H1 (cell line): ENCODE data around the gene TBC1D22A.

Source experiments
- CEBPB ChIP-seq: IDR thresholded peaks from 2 replicates; pipeline ENCODE4 v1.6.1; 2012; ENCODE audit warnings: low read depth, low read length
- CTCF ChIP-seq, 3 experiments: IDR thresholded peaks; 1 replicate in 2 of 3; 2 replicates in 1 of 3; pipeline versions ENCODE4 v1.5.1 to v1.6.1; 2011; ENCODE audit warnings: low read length in 3 of 3, mild to moderate bottlenecking in 3 of 3, inconsistent platforms in 2 of 3, low read depth in 1 of 3, moderate library complexity in 1 of 3; ENCODE audit not compliant: insufficient read depth in 1 of 3; ENCODE audit errors: control extremely low read depth in 1 of 3
- EP300 ChIP-seq, 2 experiments: IDR thresholded peaks; 1 replicate in 1 of 2; 2 replicates in 1 of 2; pipeline ENCODE4 v1.6.1; 2011 to 2012; ENCODE audit warnings: low read depth in 2 of 2, low read length in 2 of 2, mild to moderate bottlenecking in 2 of 2, borderline replicate concordance in 1 of 2, inconsistent platforms in 1 of 2, moderate library complexity in 1 of 2
- POLR2AphosphoS5 ChIP-seq: IDR thresholded peaks from 2 replicates; pipeline ENCODE4 v1.6.1; 2011; ENCODE audit warnings: low read depth, low read length
- POU5F1 ChIP-seq: IDR thresholded peaks from 2 replicates; pipeline ENCODE4 v1.6.1; 2011; ENCODE audit warnings: low read depth, mild to moderate bottlenecking, low read length, moderate library complexity

GRCh38 chr22:46802608-46803027 lies 40.2 kb downstream of the TBC1D22A start:
- TF ChIP-seq POLR2AphosphoS5, result no peak
- no peak for TF ChIP-seq CEBPB
- no peak for TF ChIP-seq CTCF (IDR thresholded peaks at IDR 0.05; ENCODE audit: control extremely low read depth in 1 of 3, insufficient read depth in 1 of 3, low read depth in 1 of 3, low read length in 3 of 3)
- TF ChIP-seq EP300 (IDR thresholded peaks at IDR 0.05; ENCODE audit: borderline replicate concordance in 1 of 2, low read depth in 2 of 2, low read length in 2 of 2), result no peak
- no peak for TF ChIP-seq POU5F1
